ENCODE results near the gene IMP4.

- TF ChIP-seq MAX (IDR thresholded peaks at IDR 0.05; ENCODE audit: insufficient read depth, insufficient read length): no peak
- no peak for TF ChIP-seq POLR2AphosphoS5 (IDR thresholded peaks at IDR 0.05; ENCODE audit: insufficient read depth, low read depth, low read length)
- no peak for TF ChIP-seq CTCF (IDR thresholded peaks at IDR 0.05; ENCODE audit: extremely low read depth in 1 of 2, insufficient read depth in 1 of 2, low read depth in 1 of 2, low read length in 2 of 2)
- no peak for TF ChIP-seq MYC (IDR thresholded peaks at IDR 0.05; ENCODE audit: low read depth, low read length)
- TF ChIP-seq EZH2 (IDR thresholded peaks at IDR 0.05; ENCODE audit: borderline replicate concordance, low read depth, low read length, severe bottlenecking): no peak
- no peak for TF ChIP-seq FOS (IDR thresholded peaks at IDR 0.05; ENCODE audit: borderline replicate concordance, insufficient read depth, low read length)
- no peak for TF ChIP-seq POLR2A (IDR thresholded peaks at IDR 0.05; ENCODE audit: low read depth, low read length)
- no peak for TF ChIP-seq JUN (IDR thresholded peaks at IDR 0.05; ENCODE audit: borderline replicate concordance, insufficient read depth, insufficient read length, low read depth)
Observed at GRCh38 chr2:130307850-130308249, 34.8 kb upstream of the IMP4 start.

All from endothelial cell of umbilical vein (primary cell).